ENCODE data around the gene ZNF530. TPM values are rescaled to one million over a fixed set of nuclear protein-coding genes. Genes with fewer than 3 reads are reported as not detected.

Gene ZNF530
- total and polyA plus RNA-seq, 2 experiments from 2014 or later = 2.4 to 3.7 TPM

DNA sequence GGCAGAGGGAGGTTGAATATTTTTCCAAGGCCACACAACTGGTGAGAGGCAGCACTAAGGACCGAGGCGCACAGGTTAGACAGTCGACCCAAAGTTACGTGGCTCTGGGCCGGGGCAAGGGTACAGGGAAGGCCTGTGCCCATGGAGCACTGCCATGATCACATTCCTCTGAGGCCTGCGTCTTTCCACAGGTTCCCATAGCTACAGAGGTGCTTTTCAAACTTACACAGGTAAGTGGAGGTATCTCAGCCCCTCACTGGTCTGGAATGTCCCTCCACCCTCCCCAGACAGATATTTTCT lies 34.1 kb downstream of the ZNF530 start:
- Histone ChIP-seq H3K4me2 (ENCODE audit: unreplicated experiment) (peak overlapping the region; percentile 84), H3K9ac (peak overlapping the region; percentile 87), H3K4me3 (peak overlapping the region; percentile 99), H3K79me2 (ENCODE audit: insufficient read depth) (peaks cover 47% of the 10 kb centered on the region), H4K20me1 (ENCODE audit: insufficient read depth) (no peaks in the 10 kb centered on the region), H3K4me1 (ENCODE audit: insufficient read depth) (peaks cover 6% of the 10 kb centered on the region; the same call in 1 of the 2 replicates), H3K9me2 (ENCODE audit: insufficient read depth) (no peaks in the 10 kb centered on the region), H3K9me3 (ENCODE audit: low read depth) (no peaks in the 10 kb centered on the region), H3K36me3 (ENCODE audit: low read depth) (peaks cover 33% of the 10 kb centered on the region), H3F3A (ENCODE audit: insufficient read depth) (peaks cover 4% of the 10 kb centered on the region; the same call in 1 of the 2 replicates), H3K27ac (no peak overlapping the region), H3K27me3 (replicated peaks; ENCODE audit: insufficient read depth) (no peaks in the 10 kb centered on the region), H2AFZ (peak overlapping the region; percentile 99)
- TF ChIP-seq EZH2 (IDR thresholded peaks at IDR 0.05; ENCODE audit: insufficient read depth, poor library complexity, severe bottlenecking) (no peak), EZH2phosphoT487 (IDR thresholded peaks at IDR 0.05; ENCODE audit: insufficient read depth, low read depth) (no peak)
- in situ Hi-C loops (cut with MboI) = no loop called here
- WGBS, 2 experiments (ENCODE audit: low coverage in 1 of 2, low lambda C conversion rate in 2 of 2, missing lambda C conversion rate in 2 of 2) = 37 to 45% methylated on average over 6 of the region's 6 CpGs
- DNase-seq = no peak

DNA sequence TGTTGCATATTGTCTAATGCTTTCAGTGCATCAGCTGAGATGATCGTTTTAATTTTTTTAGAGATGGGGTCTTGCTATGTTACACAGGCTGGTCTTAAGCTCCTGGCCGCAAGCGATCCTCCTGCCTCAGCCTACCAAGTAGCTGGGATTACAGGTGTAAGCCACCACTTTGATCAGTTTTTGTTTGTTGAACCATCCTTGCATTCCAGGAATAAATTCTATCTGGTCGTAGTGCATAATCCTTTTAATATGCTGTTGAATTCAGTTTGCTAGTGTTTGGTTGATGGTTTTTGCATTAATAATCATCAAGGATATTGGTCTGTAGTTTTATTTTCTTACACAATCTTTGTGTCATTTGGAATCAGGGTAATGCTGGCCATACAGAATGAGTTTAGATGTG lies 37.7 kb downstream of the ZNF530 start:
- H3K9ac ChIP-seq = no peak overlapping the region
- no peaks in the 10 kb centered on the region for H3K27me3 ChIP-seq (replicated peaks; ENCODE audit: insufficient read depth)
- H4K20me1 ChIP-seq (ENCODE audit: insufficient read depth) = no peaks in the 10 kb centered on the region
- H3K9me3 ChIP-seq (ENCODE audit: low read depth) = no peaks in the 10 kb centered on the region
- no peaks in the 10 kb centered on the region for H3K9me2 ChIP-seq (ENCODE audit: insufficient read depth)
- H3K4me1 ChIP-seq (ENCODE audit: insufficient read depth) = peaks cover 6% of the 10 kb centered on the region; the same call in 1 of the 2 replicates
- H3K4me3 ChIP-seq = no peak overlapping the region
- H3F3A ChIP-seq (ENCODE audit: insufficient read depth) = no peaks in the 10 kb centered on the region
- in situ Hi-C loops (cut with MboI) = no loop called here
- peaks cover 58% of the 10 kb centered on the region for H3K36me3 ChIP-seq (ENCODE audit: low read depth)
- no peak for TF ChIP-seq EZH2phosphoT487 (IDR thresholded peaks at IDR 0.05; ENCODE audit: insufficient read depth, low read depth)
- TF ChIP-seq EZH2 (IDR thresholded peaks at IDR 0.05; ENCODE audit: insufficient read depth, poor library complexity, severe bottlenecking) = no peak
- peaks cover 52% of the 10 kb centered on the region for H3K79me2 ChIP-seq (ENCODE audit: insufficient read depth)
- H2AFZ ChIP-seq = no peak overlapping the region
- no peak for DNase-seq
- no peak overlapping the region for H3K27ac ChIP-seq
- 75 to 82% methylated on average over 4 of the region's 4 CpGs for WGBS, 2 experiments (ENCODE audit: low coverage in 1 of 2, low lambda C conversion rate in 2 of 2, missing lambda C conversion rate in 2 of 2)
- no peak overlapping the region for H3K4me2 ChIP-seq (ENCODE audit: unreplicated experiment)

DNA sequence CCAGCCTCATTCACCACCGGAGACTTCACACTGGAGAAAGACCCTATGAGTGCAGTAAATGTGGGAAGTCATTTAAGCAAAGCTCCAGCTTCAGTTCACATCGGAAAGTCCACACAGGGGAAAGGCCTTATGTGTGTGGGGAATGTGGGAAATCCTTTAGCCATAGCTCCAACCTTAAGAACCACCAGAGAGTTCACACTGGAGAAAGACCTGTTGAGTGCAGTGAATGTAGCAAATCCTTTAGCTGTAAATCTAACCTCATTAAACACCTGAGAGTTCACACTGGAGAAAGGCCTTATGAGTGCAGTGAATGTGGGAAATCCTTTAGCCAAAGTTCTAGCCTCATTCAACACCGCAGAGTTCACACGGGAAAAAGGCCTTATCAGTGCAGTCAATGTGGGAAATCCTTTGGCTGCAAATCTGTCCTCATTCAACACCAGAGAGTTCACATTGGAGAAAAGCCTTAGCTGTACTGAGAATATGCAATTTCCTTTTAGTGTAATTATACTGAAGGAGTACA lies 42.1 kb downstream of the ZNF530 start:
- Histone ChIP-seq H3K27me3 (replicated peaks; ENCODE audit: insufficient read depth) (no peaks in the 10 kb centered on the region), H3K4me2 (ENCODE audit: unreplicated experiment) (no peak overlapping the region), H2AFZ (no peak overlapping the region), H3K4me1 (ENCODE audit: insufficient read depth) (no peaks in the 10 kb centered on the region), H3K9me3 (ENCODE audit: low read depth) (no peaks in the 10 kb centered on the region), H3F3A (ENCODE audit: insufficient read depth) (no peaks in the 10 kb centered on the region), H4K20me1 (ENCODE audit: insufficient read depth) (no peaks in the 10 kb centered on the region), H3K36me3 (ENCODE audit: low read depth) (peaks cover 49% of the 10 kb centered on the region), H3K27ac (no peak overlapping the region), H3K9me2 (ENCODE audit: insufficient read depth) (no peaks in the 10 kb centered on the region), H3K9ac (no peak overlapping the region), H3K4me3 (no peak overlapping the region), H3K79me2 (ENCODE audit: insufficient read depth) (peaks cover 16% of the 10 kb centered on the region)
- in situ Hi-C loops (cut with MboI) = no loop called here
- TF ChIP-seq EZH2 (IDR thresholded peaks at IDR 0.05; ENCODE audit: insufficient read depth, poor library complexity, severe bottlenecking) (no peak), EZH2phosphoT487 (IDR thresholded peaks at IDR 0.05; ENCODE audit: insufficient read depth, low read depth) (no peak)
- 97 to 100% methylated on average over 4 of the region's 4 CpGs for WGBS, 2 experiments (ENCODE audit: low coverage in 1 of 2, low lambda C conversion rate in 2 of 2, missing lambda C conversion rate in 2 of 2)
- DNase-seq = no peak

DNA sequence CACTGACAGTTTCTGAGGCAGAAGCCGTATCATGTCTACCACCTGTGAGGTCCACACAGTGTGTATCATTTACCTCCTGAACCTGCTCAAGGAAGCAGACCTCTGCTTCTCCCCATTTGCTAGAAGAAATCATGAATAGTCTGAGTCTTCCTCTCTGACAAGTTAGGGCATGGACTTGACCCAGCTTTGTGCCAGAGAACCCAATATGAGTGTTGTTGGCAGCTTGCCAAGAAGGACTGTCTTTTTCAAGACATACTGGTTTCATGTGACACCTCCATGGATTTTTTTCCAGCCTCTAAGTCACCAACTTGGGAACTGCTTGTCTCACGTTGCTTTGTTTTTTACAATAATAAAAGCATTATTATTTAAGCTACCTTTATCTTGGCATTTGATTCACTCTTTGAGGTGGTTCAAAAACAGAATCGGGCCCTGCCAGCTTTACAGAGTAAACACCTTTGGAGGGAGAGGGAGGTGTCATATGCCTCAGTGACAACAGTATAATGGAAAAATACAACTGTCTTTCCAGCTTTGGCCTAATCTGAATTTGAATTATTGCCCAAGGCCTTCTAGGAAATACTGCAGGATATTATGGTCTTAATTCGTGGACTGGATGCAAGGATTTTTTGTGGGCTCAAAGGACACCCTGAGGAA lies 42.8 kb downstream of the ZNF530 start:
- 96 to 98% methylated on average over 4 of the region's 4 CpGs for WGBS, 2 experiments (ENCODE audit: low coverage in 1 of 2, low lambda C conversion rate in 2 of 2, missing lambda C conversion rate in 2 of 2)
- H4K20me1 ChIP-seq (ENCODE audit: insufficient read depth) = no peaks in the 10 kb centered on the region
- no peak overlapping the region for H3K27ac ChIP-seq
- H3K9ac ChIP-seq = no peak overlapping the region
- no peaks in the 10 kb centered on the region for H3K4me1 ChIP-seq (ENCODE audit: insufficient read depth)
- no peak overlapping the region for H3K4me2 ChIP-seq (ENCODE audit: unreplicated experiment)
- DNase-seq = no peak
- no peak for TF ChIP-seq EZH2 (IDR thresholded peaks at IDR 0.05; ENCODE audit: insufficient read depth, poor library complexity, severe bottlenecking)
- no peak for TF ChIP-seq EZH2phosphoT487 (IDR thresholded peaks at IDR 0.05; ENCODE audit: insufficient read depth, low read depth)
- no peaks in the 10 kb centered on the region for H3F3A ChIP-seq (ENCODE audit: insufficient read depth)
- no peaks in the 10 kb centered on the region for H3K27me3 ChIP-seq (replicated peaks; ENCODE audit: insufficient read depth)
- no peaks in the 10 kb centered on the region for H3K9me3 ChIP-seq (ENCODE audit: low read depth)
- no peak overlapping the region for H2AFZ ChIP-seq
- peaks cover 9% of the 10 kb centered on the region for H3K79me2 ChIP-seq (ENCODE audit: insufficient read depth)
- H3K4me3 ChIP-seq = no peak overlapping the region
- in situ Hi-C loops (cut with MboI) = no loop called here
- no peaks in the 10 kb centered on the region for H3K9me2 ChIP-seq (ENCODE audit: insufficient read depth)
- H3K36me3 ChIP-seq (ENCODE audit: low read depth) = peaks cover 41% of the 10 kb centered on the region
